GM21825 (cell line): ENCODE measurements around the gene CASTOR1.

ENCODE experiments used
- ATAC-seq: cut with Tn5 transposase; IDR thresholded peaks from one replicate; pipeline ENCODE4 v1.9.1; 2021; ENCODE audit warnings: mild to moderate bottlenecking, moderate library complexity; ENCODE audit not compliant: unreplicated experiment

Gene CASTOR1

DNA sequence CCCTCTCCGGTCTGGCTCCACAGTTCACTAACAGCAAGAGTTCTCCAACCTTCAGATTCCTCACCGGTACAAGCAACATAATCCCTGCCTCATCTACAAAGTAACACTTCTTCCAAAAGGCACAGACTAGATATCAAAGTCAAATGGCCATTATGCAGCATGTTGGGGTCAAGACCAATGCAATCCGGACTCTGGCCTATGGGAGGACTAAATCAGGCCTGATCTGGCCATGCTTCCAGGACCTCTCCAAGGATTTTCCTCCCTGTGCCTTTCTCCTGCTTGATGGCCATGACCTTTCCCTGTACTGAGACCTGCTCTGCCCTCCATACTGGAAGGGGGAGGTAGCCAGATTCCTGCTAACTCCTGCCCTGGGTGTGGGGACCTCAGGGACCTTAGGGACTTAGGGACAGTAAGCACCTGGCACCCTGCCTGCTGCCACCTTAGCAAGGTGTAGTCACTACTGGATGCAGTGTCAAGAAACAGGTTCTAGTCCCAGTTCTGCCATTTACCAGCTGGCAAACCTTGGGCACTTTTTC is 30.8 kb upstream of the CASTOR1 start:
- no peak for ATAC-seq

DNA sequence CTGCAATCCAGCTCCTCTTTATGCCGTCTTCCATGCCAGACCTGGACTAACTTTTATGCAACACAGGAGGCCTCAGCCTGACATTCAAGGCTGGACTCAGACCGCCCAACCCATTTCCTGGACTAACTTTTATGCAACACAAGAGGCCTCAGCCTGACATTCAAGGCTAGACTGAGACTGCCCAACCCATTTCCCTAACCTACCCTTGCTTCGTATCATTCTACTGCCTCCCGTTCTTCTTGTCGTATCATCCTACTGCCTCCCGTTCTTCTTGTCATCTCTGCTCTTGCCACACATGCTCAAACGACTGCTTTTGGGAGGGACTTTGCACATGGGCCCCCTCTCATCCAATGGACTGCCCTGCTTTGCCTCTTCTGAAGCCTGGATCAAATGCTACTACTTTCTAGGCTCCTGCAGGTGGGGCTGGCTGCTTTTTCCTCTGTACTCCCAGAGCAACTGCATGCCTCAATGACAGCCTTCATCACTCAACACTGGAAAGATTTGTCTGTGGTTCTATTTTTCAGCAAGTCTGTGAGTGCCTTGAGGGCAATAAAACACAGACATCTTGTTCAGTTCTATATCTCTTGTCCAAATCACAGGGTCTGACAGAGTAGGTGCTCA is 29.6 kb upstream of the CASTOR1 start:
- ATAC-seq = no peak

DNA sequence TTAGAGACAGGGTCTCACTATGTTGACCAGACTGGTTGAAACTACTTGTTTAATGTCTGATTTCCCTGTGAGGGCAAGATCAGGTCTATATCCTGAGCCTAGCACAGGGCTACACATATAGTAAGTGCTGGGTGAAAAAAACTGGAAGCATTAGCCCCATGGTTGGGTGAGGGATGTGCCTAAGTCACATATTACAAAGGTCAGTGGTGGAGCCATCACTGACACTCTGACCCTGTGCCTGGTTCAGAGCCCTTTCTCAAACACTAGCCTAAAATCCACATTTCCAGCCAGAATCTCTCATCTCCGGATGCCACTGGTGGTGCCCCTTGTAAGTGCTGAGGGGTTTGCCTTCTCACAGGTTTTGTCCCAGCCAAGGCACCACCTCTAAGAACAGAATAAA is 28.5 kb upstream of the CASTOR1 start:
- no peak for ATAC-seq

DNA sequence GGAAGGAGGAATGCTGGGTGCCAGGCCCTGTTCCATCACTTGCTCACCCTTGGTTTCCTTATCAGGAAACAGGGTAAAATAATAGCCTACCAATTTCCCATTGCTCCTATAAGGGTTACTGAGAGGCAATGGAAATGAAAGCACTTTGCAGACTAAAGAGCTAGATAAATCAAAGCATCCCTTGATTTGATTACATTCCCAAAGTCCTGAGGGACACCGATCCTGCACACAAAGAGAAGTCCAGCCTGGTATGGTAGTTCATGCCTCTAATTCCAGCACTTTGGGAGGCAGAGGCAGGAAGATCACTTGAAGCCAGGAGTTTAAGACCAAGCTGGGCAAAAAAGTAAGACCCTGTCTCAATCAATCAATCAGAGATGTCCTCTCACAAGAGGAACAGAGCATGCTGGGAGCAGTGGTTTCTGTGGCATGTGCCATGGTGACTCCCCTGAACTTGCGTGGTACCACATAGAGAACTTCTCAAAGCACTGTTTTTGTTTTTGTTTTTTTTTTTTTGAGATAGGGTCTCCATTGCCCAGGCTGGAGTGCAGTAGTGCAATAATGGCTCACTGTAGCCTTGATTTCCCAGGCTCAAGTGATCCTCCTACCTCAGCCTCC is 26.8 kb upstream of the CASTOR1 start:
- ATAC-seq = no peak

DNA sequence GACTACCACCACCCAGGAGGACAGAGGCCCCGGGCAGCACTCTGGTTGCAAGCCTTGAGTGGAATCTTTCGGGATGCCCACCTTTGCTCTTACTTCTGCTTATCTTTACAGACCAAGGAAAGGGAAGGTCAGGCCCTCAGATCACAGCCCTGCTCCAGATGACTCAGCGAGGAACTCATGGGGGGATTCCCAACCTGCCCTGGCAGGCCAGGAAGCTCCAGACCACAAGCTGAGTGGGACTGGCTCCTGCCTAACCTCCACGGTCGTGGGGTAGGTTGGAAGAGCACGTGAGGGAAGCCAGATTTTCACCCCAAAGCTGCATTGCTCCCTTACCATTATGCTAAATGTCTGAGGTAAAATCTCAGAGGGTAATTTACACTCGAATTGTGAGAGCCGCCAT is 25.6 kb upstream of the CASTOR1 start:
- ATAC-seq = peak; percentile 28

DNA sequence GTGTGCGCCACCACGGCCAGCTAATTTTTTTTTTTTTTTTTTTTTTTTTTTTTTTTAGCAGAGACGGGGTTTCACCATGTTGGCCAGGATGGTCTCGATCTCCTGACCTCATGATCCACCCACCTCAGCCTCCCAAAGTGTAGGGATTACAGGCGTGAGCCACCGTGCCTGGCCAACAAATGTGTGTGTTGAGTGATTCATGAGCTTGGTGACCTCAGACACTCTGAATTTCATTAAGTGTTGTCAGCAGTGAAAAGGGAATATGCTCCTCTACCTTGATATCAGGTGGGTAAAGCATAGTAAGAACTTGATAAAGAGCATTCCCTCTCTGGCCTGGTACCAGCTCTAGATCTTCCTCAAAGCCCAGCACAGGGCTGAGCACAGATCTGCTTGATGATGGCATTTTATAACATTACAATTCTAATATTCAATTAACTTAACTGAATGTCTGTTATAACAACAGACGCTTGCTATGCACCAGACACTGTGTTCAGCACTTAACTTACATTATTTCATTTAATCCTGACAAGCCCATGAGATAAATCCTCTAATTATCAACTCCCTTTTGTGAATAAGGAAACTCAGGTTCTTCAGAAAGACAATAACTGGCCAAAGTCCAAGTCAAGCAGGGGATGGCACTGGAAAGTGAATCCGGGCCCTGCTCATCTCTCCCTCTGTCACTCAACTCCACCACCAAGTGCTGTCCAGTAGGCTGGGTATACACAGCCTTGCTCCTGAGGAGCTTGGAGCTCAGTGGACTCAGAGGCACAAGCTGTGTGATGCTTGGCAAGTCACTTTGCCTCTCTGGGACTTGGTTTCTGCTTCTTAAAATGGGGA is 24.4 kb upstream of the CASTOR1 start:
- ATAC-seq = no peak

DNA sequence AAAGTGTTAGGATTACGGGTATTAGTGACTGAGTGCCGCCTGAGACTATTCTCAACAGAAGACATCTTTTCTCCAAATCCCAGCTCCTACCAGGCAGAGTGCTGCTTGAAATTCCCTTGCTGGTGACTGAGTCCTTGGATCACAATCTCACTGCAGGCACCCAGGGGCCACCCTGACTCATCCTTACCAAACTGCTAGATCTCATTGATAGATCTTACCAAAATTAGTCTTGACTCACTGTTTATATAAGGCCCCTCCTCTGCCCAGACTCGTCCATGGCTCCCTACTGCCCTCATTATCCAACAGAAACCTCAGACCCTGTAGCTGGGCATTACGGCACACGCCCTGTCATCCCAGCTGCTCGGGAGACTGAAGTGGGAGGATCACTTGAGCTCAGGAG is 22.7 kb upstream of the CASTOR1 start:
- no peak for ATAC-seq

DNA sequence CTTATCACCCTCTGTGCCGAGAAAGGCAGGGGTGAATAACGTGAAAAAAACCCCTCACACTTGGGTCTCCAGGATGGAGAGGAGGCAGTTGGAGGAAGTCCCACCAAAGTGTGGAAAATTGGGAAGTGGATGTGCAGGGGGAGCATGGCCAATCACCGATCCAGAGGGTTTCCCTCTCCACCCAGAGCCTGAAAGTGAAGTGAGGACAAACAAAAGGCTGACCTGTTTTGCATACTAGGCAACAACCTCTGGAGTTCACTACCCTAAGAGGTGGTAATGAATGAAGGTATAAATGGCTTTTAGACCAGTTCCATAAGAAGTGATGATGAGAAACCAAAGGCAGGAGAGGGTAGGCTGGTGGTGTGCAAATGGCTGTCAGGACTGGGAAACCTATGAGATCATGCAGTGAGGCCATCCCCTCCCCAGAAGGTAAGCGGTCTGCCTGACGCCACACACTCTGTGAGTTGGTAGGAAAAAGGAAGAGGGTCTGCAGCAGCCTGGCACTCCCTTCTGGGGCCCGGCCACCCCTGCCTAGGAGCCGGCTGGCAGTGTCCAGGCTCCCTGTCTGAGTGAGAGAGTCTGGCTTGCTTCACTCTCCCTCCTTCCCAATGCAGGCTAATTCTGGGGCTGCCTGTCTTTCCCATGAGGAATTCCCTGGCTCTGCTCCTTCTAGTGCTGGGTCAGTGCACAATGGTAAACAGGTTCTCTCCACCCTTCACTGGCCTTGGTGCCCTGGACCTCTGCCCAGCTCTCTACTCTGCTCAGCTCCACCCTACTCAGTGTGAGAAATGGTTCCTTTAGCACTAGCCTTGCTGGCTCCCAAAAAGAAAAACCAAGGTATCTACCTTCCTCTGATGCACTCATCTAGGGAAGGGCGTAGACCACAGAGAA is 21.8 kb upstream of the CASTOR1 start:
- no peak for ATAC-seq

DNA sequence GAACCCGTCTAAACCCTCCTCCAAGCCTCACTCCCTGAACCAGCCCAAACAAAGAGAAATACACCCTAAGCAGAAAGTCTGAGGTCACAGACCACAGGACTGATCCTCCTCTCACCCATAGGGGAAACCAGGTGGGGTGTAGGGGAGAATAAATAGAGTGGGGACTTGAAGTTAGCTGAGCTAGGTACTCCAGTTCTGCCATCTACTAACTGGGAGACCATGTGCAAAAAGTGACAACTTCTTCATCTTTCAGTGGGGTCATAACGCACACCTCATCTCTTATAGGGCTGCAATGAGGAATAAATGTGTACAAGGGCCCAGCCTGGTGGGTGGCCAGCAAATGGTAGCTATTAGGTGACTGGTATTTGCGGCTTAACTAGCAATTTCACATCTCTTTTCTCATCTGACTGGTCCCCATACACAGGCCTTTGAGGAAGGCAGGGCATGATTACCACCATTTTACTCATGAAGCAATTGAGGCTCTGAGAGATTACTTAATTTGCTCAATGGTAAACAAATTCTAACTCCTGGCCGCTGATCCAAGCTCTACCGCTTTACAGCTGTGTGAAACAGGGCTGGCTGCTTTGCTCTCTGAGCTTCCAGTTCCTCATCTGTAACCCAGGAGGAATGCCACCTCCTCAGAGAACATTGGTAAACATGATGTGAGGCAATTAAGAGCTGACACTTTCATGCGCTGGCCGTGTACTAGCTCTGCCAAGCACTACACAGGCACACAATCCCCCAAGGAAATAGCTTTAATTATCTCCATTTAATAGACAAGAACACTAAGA is 20.8 kb upstream of the CASTOR1 start:
- ATAC-seq = peak; percentile 30

DNA sequence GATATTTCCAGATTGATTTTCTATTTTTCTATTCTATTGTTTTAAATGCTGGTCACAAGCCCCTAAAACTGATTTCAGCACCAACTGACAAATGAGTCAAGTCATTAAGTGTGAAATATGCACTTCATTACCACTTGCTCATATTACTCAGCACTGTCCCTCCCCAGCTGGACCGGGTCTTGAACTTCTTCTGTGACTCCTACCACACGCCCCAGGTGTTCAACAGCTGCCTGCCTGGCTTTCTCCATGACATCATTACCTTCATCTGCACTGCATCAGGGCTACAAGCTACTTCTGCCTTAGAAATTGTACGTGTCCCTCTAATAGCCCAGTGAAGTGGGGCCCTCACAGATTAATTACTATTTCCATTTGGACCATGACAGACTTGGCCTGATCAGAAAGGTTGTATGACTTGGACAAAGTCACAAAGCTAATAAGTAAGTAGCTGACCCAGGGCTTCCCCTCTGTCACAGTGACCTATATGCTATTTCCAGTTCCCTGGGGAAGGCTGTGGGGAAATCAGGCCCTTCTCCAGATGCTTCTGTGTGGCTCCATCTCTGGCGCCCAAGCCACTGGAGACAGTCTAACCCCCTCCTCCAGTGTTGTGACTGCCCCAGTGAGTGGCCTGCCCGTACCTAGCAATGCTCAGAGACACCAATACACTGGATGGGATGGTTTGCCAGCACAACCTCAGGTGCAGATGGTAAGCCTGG is 19.4 kb upstream of the CASTOR1 start:
- peak; percentile 29 for ATAC-seq

DNA sequence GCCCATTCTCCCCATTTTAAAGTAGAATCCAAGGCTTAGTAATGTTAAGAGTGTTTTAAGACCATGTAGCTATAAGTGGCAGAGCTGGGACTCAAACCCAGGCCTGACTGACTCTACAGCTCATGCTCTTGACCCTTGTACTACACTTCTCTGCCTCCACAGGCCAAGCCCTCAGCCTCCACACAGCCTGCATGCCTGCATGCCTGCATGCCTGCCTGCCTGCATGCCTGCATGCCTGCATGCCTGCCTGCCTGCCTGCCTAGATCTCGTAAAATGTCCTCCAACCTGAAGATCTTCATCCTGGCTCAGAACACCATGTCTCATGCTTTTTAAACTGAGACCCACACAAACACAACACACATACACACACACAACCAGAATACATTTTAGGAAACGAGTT is 18.8 kb upstream of the CASTOR1 start:
- ATAC-seq = no peak

DNA sequence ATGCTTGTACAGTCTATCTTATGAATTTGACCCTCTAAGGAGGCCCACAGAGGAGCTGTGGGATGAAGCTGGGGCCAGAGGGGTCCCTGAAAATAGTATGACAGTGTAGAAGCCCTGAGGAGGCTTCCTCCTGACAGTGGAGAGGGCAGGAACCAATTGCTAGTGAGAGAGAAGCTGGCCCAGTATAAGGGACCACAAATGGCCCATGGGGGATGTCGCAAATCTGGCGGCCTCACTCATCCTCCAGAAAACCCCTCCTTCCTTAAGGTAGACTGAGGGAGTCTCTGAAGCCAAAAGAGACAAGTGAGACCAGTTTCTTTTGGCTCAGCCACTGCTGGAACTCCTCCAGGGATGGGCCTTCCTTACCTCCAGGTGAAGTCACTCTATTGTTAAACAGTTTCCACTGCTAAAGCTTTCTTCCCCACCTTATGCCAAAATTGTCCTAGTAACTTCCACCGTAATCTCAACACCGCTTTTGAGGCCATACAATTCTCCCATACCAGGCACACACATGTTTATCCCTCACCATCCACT is 17.8 kb upstream of the CASTOR1 start:
- ATAC-seq = no peak

DNA sequence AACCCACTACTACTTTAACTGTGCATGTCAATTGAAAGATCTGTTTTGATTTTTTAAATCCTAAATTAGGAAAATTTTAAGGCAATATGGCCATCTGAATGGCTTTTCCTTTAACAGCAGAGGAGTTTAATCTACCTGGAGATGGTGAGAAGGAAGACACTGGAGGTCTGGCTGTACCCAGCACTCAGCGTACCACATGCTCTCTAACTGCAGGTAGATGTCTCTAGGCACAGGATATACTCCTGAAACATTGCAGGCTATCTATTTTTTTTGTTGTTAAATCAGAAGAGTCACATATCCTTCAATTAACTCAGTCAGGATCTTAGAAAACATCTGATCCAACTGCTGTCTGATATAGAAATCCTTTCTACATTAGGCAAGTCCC is 17.3 kb upstream of the CASTOR1 start:
- ATAC-seq = no peak

DNA sequence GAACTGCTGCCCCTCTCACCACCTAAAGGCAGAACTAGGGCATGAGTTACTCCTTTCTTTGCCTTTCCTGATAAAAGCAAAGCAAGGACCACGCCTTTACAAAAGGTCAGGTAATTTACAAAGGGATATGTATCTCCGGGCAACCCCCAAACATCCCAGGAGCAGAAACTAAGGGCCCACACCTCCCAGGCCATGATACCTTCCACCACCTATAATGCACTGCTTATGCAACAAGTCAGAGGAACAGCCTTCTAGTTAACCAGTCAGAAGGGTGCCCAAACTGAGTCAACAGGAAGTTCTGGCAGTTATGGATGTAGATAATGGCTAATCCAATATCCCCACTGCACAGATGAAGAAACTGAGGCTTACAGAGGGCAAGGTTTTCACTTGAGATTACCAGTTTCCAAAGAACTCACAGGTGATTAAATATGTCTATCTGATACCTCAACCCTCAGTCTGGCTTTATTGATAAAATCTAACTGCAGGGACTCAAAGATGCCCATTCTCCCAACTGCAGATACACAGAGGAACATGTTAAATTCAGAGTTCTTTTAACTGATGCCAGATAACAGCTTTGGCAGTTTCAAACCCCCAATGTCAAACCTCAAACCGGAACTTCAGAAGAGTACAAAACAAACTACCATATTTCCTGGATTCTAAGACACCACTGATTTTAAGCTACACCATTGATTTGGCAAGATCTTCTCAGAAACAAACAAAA is 16.8 kb upstream of the CASTOR1 start:
- no peak for ATAC-seq

DNA sequence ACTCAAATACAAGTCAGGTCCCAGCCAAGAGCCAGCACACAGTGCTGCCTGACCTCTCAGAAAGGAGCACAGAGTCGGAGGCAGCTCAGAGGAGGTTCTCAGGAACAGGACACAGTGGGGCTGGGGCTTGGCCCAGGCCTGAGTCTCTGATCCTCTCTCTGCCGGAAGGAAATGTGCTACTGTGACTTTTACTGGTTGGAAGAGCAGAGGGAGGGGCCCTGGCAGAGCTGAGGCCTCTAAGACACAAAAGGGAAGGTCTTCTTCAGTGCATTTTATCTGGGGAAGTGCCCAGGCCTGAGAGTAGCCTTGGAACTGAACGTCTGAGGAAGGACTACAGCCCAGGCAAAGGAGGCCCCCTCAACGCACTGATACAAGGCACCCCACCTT is 16.2 kb upstream of the CASTOR1 start:
- peak; percentile 42 for ATAC-seq

DNA sequence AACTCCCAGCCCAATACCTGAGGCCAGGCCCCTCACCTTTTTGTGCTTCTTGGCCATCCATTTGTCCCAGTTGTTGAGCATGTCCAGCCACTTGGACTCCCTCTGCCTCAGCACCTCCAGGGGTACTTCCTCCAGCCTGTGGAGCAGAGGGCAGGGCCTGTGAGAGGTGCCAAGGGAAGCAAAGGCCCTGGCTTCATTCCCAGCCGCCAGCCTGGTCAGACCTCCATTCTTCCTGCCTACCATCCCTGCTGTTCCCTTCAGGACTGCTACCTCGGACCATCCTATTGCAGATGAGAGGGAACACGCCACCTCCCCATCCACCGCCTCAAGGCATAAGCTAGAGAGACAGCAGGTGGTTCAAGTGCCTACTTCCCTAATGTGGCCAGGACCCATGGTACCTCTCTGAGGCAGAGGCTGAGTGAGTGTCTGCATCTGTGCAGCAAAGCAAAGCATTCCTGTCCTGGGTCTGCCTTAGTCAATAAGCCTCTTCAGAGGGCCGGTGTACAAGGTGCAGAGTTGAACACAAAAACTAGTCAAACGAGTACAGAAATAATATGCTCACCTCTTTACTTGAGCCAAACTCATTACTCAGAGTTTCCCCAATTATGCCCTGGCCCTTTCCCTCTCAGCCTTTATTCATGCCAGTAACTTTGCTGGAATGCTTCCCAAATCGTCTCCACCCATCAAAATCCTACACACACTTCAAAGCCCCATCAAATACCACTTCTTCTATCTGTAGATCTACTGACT is 15.4 kb upstream of the CASTOR1 start:
- ATAC-seq = no peak

DNA sequence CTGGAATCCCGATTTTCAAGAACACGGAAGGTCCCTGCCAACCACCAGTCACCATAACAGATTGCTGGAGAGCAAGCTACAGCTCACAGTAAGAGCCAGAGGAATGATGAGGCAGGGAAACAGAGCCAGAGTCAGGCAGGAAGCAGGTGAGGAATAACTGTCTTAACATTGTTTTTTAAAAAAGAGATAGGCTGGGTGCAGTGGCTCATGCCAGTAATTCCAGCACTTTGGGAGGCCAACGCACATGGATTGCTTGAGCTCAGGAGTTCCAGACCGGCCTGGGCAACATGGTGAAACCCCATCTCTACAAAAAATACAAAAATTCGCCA is 13.5 kb upstream of the CASTOR1 start:
- no peak for ATAC-seq
